ENCODE data around the gene PIGBOS1. TPM values are rescaled to one million over a fixed set of nuclear protein-coding genes. Genes with fewer than 3 reads are reported as not detected.

The PIGBOS1 gene
- total RNA-seq, 1 donor from 2014 or later, result 12.3 TPM

GRCh38 chr15:55277715-55278114, 41.2 kb downstream of the PIGBOS1 start:
- Histone ChIP-seq H3K36me3 (no peaks in the 10 kb centered on the region), H3K79me2 (ENCODE audit: low read depth) (no peaks in the 10 kb centered on the region), H3K4me2 (no peak overlapping the region), H3K27ac (no peak overlapping the region), H2AFZ (replicated peaks) (no peak overlapping the region), H3K4me1 (no peaks in the 10 kb centered on the region), H4K20me1 (ENCODE audit: low read depth) (no peaks in the 10 kb centered on the region), H3K9ac (no peak overlapping the region), H3F3A (ENCODE audit: low read depth) (no peaks in the 10 kb centered on the region), H3K4me3 (no peak overlapping the region), H3K27me3 (no peaks in the 10 kb centered on the region), H3K9me3 (ENCODE audit: low read depth) (no peaks in the 10 kb centered on the region)
- Mint-ChIP-seq H3K4me3 (no peak overlapping the region), H3K9me3 (peaks cover under 1% of the 10 kb centered on the region), H3K4me1 (no peaks in the 10 kb centered on the region), H3K27me3 (ENCODE audit: insufficient read depth, low read depth) (no peaks in the 10 kb centered on the region), H3K36me3 (peaks cover 2% of the 10 kb centered on the region), H3K27ac (no peak overlapping the region)
- no peak for DNase-seq (ENCODE audit: low spot score)
- no peak for TF ChIP-seq EZH2phosphoT487 (IDR thresholded peaks at IDR 0.05)
- no peak for TF ChIP-seq CTCF (IDR thresholded peaks at IDR 0.05)
- no peak for TF ChIP-seq EZH2 (IDR thresholded peaks at IDR 0.05)

- peaks cover 2% of the 10 kb centered on the region for H3K9me3 Mint-ChIP-seq
- H3K4me1 Mint-ChIP-seq, result no peaks in the 10 kb centered on the region
- Histone ChIP-seq H3K27me3 (no peaks in the 10 kb centered on the region), H3K4me2 (no peak overlapping the region), H3K4me1 (no peaks in the 10 kb centered on the region), H4K20me1 (ENCODE audit: low read depth) (no peaks in the 10 kb centered on the region), H3F3A (ENCODE audit: low read depth) (no peaks in the 10 kb centered on the region), H2AFZ (replicated peaks) (no peak overlapping the region), H3K9me3 (ENCODE audit: low read depth) (no peaks in the 10 kb centered on the region), H3K36me3 (no peaks in the 10 kb centered on the region), H3K4me3 (no peak overlapping the region), H3K9ac (no peak overlapping the region), H3K27ac (no peak overlapping the region), H3K79me2 (ENCODE audit: low read depth) (no peaks in the 10 kb centered on the region)
- H3K27me3 Mint-ChIP-seq (ENCODE audit: insufficient read depth, low read depth), result no peaks in the 10 kb centered on the region
- peaks cover 2% of the 10 kb centered on the region for H3K36me3 Mint-ChIP-seq
- H3K4me3 Mint-ChIP-seq, result no peak overlapping the region
- DNase-seq (ENCODE audit: low spot score), result no peak
- TF ChIP-seq CTCF (IDR thresholded peaks at IDR 0.05) (no peak), EZH2phosphoT487 (IDR thresholded peaks at IDR 0.05) (no peak), EZH2 (IDR thresholded peaks at IDR 0.05) (no peak)
- no peak overlapping the region for H3K27ac Mint-ChIP-seq
Observed at GRCh38 chr15:55277116-55277564, 41.8 kb downstream of the PIGBOS1 start.

GRCh38 chr15:55276324-55276723, 42.6 kb downstream of the PIGBOS1 start:
- no peak for DNase-seq (ENCODE audit: low spot score)
- no peaks in the 10 kb centered on the region for H4K20me1 ChIP-seq (ENCODE audit: low read depth)
- no peaks in the 10 kb centered on the region for H3K9me3 ChIP-seq (ENCODE audit: low read depth)
- H3K4me1 Mint-ChIP-seq, result no peaks in the 10 kb centered on the region
- H3K36me3 ChIP-seq, result no peaks in the 10 kb centered on the region
- no peak overlapping the region for H3K27ac Mint-ChIP-seq
- no peak overlapping the region for H2AFZ ChIP-seq (replicated peaks)
- H3K36me3 Mint-ChIP-seq, result peaks cover 2% of the 10 kb centered on the region
- H3K27ac ChIP-seq, result no peak overlapping the region
- no peaks in the 10 kb centered on the region for H3K79me2 ChIP-seq (ENCODE audit: low read depth)
- no peak overlapping the region for H3K4me2 ChIP-seq
- H3F3A ChIP-seq (ENCODE audit: low read depth), result no peaks in the 10 kb centered on the region
- no peak overlapping the region for H3K4me3 ChIP-seq
- no peak overlapping the region for H3K9ac ChIP-seq
- H3K27me3 Mint-ChIP-seq (ENCODE audit: insufficient read depth, low read depth), result no peaks in the 10 kb centered on the region
- no peak for TF ChIP-seq EZH2 (IDR thresholded peaks at IDR 0.05)
- TF ChIP-seq EZH2phosphoT487 (IDR thresholded peaks at IDR 0.05), result no peak
- TF ChIP-seq CTCF (IDR thresholded peaks at IDR 0.05), result no peak
- peaks cover 2% of the 10 kb centered on the region for H3K9me3 Mint-ChIP-seq
- H3K4me3 Mint-ChIP-seq, result no peak overlapping the region
- H3K4me1 ChIP-seq, result no peaks in the 10 kb centered on the region
- no peaks in the 10 kb centered on the region for H3K27me3 ChIP-seq

Measured in neural progenitor cell (in vitro differentiated cells).